Measurements from ENCODE around the gene ARL8A. TPM values are rescaled to one million over a fixed set of nuclear protein-coding genes. Genes with fewer than 3 reads are reported as not detected.

ARL8A gene
- total RNA-seq, 1 experiment from 2014 or later = 45.6 TPM

DNA sequence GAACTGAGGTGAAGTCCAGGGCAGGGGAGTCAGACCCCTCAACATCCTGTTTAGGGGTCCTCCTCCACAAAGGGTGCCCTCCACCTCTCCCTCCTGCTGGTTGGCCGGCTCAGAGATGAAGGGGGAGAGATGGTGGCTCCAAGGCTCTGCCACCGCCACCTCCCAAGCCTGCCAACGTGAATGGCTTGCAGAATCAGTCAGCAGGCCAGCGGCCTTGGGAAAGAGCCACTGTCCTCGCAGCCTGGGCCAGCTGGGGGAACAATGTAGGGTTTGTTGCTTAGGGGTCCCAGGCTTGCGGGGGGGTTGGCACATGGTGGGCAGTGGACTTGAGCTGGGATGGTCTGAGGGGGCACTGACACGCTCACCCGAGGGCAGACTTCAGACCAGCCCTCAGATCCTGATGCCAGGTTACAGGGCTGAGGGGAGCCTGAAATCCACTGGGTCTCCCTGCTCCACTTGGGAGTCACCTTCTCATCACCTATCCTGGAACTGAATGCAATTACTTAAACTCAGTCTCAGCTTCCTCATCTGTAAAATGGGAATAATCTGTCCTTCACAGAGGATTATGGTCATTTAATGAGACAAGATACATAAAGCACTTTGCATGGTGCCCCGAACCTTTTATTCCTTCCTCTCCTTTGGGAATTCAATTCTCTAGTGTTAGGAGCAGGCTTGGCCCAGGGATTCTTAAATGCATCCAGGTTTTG lies 13.6 kb downstream of the ARL8A start:
- no peak overlapping the region for H2AFZ ChIP-seq (ENCODE audit: low read depth, low read length, poor library complexity, severe bottlenecking)
- RAD21 ChIA-PET (ENCODE audit: low non-redundant PET in 1 of 2, low total read pairs in 2 of 2, uncharacterized antibody in 2 of 2, unreplicated experiment in 2 of 2) = no interaction called here

More for the DNA sequence above, 13.6 kb downstream of the ARL8A start:
- Histone ChIP-seq H3K27ac (ENCODE audit: low read depth, low read length) (no peak overlapping the region), H4K20me1 (ENCODE audit: insufficient read depth) (no peaks in the 10 kb centered on the region), H3K9me3 (ENCODE audit: control insufficient read depth in 1 of 2, insufficient read depth in 1 of 2, low read depth in 1 of 2, low read length in 2 of 2) (no peaks in the 10 kb centered on the region), H3K4me3 (replicated peaks in 1 of 2; ENCODE audit: low read depth in 1 of 2, low read length in 2 of 2) (no peak overlapping the region), H3K9me2 (ENCODE audit: insufficient read depth) (no peaks in the 10 kb centered on the region), H3K4me1 (ENCODE audit: control insufficient read depth in 1 of 2, insufficient read depth in 2 of 2, low read length in 2 of 2) (peaks cover 0 to 4% of the 10 kb centered on the region in 2 experiments; a peak in 1 of 4 replicates), H3K27me3 (ENCODE audit: insufficient read depth, low read length) (no peaks in the 10 kb centered on the region), H3K4me2 (ENCODE audit: low read length) (no peak overlapping the region), H3K79me2 (ENCODE audit: insufficient read depth, low read length) (no peaks in the 10 kb centered on the region), H3K36me3 (ENCODE audit: control insufficient read depth in 1 of 2, insufficient read depth in 2 of 2, low read length in 2 of 2) (peaks cover 7 to 18% of the 10 kb centered on the region in 2 experiments; a peak in 3 of 4 replicates), H3K9ac (ENCODE audit: low read length) (no peak overlapping the region)
- CTCF ChIA-PET = no interaction called here
- TF ChIP-seq, protein P1, sequence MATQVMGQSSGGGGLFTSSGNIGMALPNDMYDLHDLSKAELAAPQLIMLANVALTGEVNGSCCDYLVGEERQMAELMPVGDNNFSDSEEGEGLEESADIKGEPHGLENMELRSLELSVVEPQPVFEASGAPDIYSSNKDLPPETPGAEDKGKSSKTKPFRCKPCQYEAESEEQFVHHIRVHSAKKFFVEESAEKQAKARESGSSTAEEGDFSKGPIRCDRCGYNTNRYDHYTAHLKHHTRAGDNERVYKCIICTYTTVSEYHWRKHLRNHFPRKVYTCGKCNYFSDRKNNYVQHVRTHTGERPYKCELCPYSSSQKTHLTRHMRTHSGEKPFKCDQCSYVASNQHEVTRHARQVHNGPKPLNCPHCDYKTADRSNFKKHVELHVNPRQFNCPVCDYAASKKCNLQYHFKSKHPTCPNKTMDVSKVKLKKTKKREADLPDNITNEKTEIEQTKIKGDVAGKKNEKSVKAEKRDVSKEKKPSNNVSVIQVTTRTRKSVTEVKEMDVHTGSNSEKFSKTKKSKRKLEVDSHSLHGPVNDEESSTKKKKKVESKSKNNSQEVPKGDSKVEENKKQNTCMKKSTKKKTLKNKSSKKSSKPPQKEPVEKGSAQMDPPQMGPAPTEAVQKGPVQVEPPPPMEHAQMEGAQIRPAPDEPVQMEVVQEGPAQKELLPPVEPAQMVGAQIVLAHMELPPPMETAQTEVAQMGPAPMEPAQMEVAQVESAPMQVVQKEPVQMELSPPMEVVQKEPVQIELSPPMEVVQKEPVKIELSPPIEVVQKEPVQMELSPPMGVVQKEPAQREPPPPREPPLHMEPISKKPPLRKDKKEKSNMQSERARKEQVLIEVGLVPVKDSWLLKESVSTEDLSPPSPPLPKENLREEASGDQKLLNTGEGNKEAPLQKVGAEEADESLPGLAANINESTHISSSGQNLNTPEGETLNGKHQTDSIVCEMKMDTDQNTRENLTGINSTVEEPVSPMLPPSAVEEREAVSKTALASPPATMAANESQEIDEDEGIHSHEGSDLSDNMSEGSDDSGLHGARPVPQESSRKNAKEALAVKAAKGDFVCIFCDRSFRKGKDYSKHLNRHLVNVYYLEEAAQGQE (IDR thresholded peaks at IDR 0.05; ENCODE audit: low read depth) = no peak
- TF ChIP-seq YY1 (IDR thresholded peaks at IDR 0.05; ENCODE audit: extremely low read depth, insufficient replicate concordance, low read depth, low read length) (no peak), POLR2A (IDR thresholded peaks at IDR 0.05; ENCODE audit: borderline replicate concordance, extremely low read depth, insufficient read depth, insufficient read length) (no peak)
- POLR2A ChIA-PET = no interaction called here
- DNase-seq (ENCODE audit: low read depth, low spot score) (no peak), ATAC-seq (no peak)
- intact Hi-C loops (cut with micrococcal nuclease) = no loop called here
- BruUV-seq (replicated peaks) = no TSS peak
